ENCODE results near the gene SPATC1L.

DNA sequence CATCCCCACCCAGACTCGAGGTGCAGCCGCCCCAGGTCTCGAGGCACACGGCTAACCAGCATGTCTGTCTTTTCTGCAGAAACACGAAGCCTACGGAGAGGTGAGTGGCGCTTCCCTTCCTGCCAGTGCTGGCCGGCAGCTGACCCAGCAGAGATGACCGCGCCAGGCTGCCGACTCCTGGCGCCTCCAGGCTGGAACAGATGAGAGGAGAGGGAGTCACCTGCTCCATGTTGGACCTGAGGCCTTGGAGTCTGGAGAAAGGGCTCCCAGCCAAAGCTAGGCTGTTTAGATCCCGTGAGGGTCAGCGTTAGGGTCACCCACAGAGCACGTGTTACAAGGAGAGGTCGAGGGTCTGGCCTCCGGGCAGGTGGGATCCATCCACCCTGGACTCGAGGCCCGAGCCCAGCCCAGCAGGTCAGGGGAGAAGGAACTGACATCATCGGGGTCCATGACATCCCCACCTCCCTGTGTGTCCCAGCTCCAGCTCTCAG, 71.5 kb downstream of the SPATC1L start:
- TF ChIP-seq, protein P1, sequence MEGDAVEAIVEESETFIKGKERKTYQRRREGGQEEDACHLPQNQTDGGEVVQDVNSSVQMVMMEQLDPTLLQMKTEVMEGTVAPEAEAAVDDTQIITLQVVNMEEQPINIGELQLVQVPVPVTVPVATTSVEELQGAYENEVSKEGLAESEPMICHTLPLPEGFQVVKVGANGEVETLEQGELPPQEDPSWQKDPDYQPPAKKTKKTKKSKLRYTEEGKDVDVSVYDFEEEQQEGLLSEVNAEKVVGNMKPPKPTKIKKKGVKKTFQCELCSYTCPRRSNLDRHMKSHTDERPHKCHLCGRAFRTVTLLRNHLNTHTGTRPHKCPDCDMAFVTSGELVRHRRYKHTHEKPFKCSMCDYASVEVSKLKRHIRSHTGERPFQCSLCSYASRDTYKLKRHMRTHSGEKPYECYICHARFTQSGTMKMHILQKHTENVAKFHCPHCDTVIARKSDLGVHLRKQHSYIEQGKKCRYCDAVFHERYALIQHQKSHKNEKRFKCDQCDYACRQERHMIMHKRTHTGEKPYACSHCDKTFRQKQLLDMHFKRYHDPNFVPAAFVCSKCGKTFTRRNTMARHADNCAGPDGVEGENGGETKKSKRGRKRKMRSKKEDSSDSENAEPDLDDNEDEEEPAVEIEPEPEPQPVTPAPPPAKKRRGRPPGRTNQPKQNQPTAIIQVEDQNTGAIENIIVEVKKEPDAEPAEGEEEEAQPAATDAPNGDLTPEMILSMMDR (conservative IDR thresholded peaks at IDR 0.05) = no peak
- no peak for TF ChIP-seq ZFX (IDR thresholded peaks at IDR 0.05)

All from C4-2B (cell line).